ENCODE data around the gene MYOF.

The MYOF gene

DNA sequence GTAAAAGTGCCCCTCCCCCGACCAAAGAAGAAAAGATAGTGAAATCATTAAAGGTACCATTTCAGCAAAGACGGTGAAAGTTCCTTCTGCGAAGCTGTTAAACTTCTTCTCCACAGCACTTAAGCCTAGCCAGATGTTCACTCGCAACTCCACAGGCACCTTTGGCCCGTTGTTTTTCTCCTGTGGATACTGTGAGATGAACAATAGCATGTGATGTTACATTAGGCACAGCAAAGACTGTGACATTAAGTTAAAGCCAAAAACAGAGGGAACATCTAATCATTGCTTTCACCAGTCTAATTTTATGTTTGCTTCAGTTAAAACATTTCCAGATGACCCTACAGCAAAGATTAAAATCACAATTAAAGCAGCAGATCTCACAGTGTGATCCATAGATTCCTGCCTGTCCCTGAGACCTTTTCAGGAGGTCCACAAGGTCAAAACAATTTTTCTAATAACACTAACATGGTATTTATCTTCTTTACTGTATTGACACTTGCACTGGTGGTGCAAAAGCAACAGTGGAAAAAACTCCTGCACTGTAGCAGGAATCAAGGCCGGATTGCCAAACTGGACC lies 112.5 kb downstream of the MYOF start:
- Histone ChIP-seq H3K36me3 (ENCODE audit: insufficient read depth) (no peaks in the 10 kb centered on the region), H3K4me2 (no peak overlapping the region), H3K4me1 (ENCODE audit: low read depth, poor library complexity, severe bottlenecking) (no peaks in the 10 kb centered on the region), H3K9ac (no peak overlapping the region), H3K27me3 (ENCODE audit: insufficient read depth, low read depth) (no peaks in the 10 kb centered on the region), H2AFZ (ENCODE audit: low read depth) (no peak overlapping the region), H3K27ac (no peak overlapping the region), H4K20me1 (ENCODE audit: insufficient read depth) (no peaks in the 10 kb centered on the region), H3K79me2 (ENCODE audit: insufficient read depth, low read depth) (no peaks in the 10 kb centered on the region), H3K4me3 (IDR thresholded peaks at IDR 0.05; ENCODE audit: insufficient read depth, low read depth, low read length) (no peak overlapping the region)
- TF ChIP-seq, protein P1, sequence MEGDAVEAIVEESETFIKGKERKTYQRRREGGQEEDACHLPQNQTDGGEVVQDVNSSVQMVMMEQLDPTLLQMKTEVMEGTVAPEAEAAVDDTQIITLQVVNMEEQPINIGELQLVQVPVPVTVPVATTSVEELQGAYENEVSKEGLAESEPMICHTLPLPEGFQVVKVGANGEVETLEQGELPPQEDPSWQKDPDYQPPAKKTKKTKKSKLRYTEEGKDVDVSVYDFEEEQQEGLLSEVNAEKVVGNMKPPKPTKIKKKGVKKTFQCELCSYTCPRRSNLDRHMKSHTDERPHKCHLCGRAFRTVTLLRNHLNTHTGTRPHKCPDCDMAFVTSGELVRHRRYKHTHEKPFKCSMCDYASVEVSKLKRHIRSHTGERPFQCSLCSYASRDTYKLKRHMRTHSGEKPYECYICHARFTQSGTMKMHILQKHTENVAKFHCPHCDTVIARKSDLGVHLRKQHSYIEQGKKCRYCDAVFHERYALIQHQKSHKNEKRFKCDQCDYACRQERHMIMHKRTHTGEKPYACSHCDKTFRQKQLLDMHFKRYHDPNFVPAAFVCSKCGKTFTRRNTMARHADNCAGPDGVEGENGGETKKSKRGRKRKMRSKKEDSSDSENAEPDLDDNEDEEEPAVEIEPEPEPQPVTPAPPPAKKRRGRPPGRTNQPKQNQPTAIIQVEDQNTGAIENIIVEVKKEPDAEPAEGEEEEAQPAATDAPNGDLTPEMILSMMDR (conservative IDR thresholded peaks at IDR 0.05; ENCODE audit: low read depth, low read length), result no peak

- H3K27ac ChIP-seq, result no peak overlapping the region
- H3K9ac ChIP-seq, result no peak overlapping the region
- no peaks in the 10 kb centered on the region for H3K36me3 ChIP-seq (ENCODE audit: insufficient read depth)
- H3K4me1 ChIP-seq (ENCODE audit: low read depth, poor library complexity, severe bottlenecking), result no peaks in the 10 kb centered on the region
- no peak overlapping the region for H3K4me3 ChIP-seq (IDR thresholded peaks at IDR 0.05; ENCODE audit: insufficient read depth, low read depth, low read length)
- no peaks in the 10 kb centered on the region for H3K27me3 ChIP-seq (ENCODE audit: insufficient read depth, low read depth)
- H2AFZ ChIP-seq (ENCODE audit: low read depth), result no peak overlapping the region
- no peak overlapping the region for H3K4me2 ChIP-seq
- H3K79me2 ChIP-seq (ENCODE audit: insufficient read depth, low read depth), result no peaks in the 10 kb centered on the region
- H4K20me1 ChIP-seq (ENCODE audit: insufficient read depth), result no peaks in the 10 kb centered on the region
- TF ChIP-seq, protein P1 (conservative IDR thresholded peaks at IDR 0.05; ENCODE audit: low read depth, low read length), result no peak
These were observed 113.9 kb downstream of the MYOF start for GRCh38 chr10:93368210-93368609.

GRCh38 chr10:93367664-93368063 lies 114.5 kb downstream of the MYOF start:
- H3K4me2 ChIP-seq, result no peak overlapping the region
- H3K27me3 ChIP-seq (ENCODE audit: insufficient read depth, low read depth), result no peaks in the 10 kb centered on the region
- no peak overlapping the region for H3K9ac ChIP-seq
- no peaks in the 10 kb centered on the region for H3K36me3 ChIP-seq (ENCODE audit: insufficient read depth)
- no peak overlapping the region for H3K27ac ChIP-seq
- TF ChIP-seq, protein P1 (conservative IDR thresholded peaks at IDR 0.05; ENCODE audit: low read depth, low read length), result no peak
- no peaks in the 10 kb centered on the region for H4K20me1 ChIP-seq (ENCODE audit: insufficient read depth)
- H3K4me1 ChIP-seq (ENCODE audit: low read depth, poor library complexity, severe bottlenecking), result no peaks in the 10 kb centered on the region
- H3K4me3 ChIP-seq (IDR thresholded peaks at IDR 0.05; ENCODE audit: insufficient read depth, low read depth, low read length), result no peak overlapping the region
- no peak overlapping the region for H2AFZ ChIP-seq (ENCODE audit: low read depth)
- no peaks in the 10 kb centered on the region for H3K79me2 ChIP-seq (ENCODE audit: insufficient read depth, low read depth)

GRCh38 chr10:93364966-93365365 lies 117.2 kb downstream of the MYOF start:
- TF ChIP-seq, protein P1 (conservative IDR thresholded peaks at IDR 0.05; ENCODE audit: low read depth, low read length), result no peak
- Histone ChIP-seq H2AFZ (ENCODE audit: low read depth) (no peak overlapping the region), H3K4me2 (no peak overlapping the region), H3K36me3 (ENCODE audit: insufficient read depth) (no peaks in the 10 kb centered on the region), H3K4me3 (IDR thresholded peaks at IDR 0.05; ENCODE audit: insufficient read depth, low read depth, low read length) (no peak overlapping the region), H3K27me3 (ENCODE audit: insufficient read depth, low read depth) (no peaks in the 10 kb centered on the region), H3K79me2 (ENCODE audit: insufficient read depth, low read depth) (no peaks in the 10 kb centered on the region), H3K9ac (no peak overlapping the region), H3K27ac (no peak overlapping the region), H3K4me1 (ENCODE audit: low read depth, poor library complexity, severe bottlenecking) (no peaks in the 10 kb centered on the region), H4K20me1 (ENCODE audit: insufficient read depth) (no peaks in the 10 kb centered on the region)
